ENCODE measurements around the gene ZNF654. TPM values are rescaled to one million over a fixed set of nuclear protein-coding genes. Genes with fewer than 3 reads are reported as not detected.

ZNF654 gene
- total RNA-seq, 2 experiments from 2014 or later, result 5.6 to 18.5 TPM

- ChIA-PET CTCF (ENCODE audit: unreplicated experiment) (no interaction called here), POLR2A (no interaction called here)
- BruUV-seq (replicated peaks), result no TSS peak
- Histone ChIP-seq H3K4me3 (ENCODE audit: low read depth, low read length, poor library complexity, severe bottlenecking) (no peak overlapping the region), H3K79me2 (ENCODE audit: insufficient read depth, low read depth, low read length) (no peaks in the 10 kb centered on the region), H3K4me2 (ENCODE audit: low read length) (no peak overlapping the region), H3K4me1 (ENCODE audit: insufficient read depth, low read length, poor library complexity, severe bottlenecking) (no peaks in the 10 kb centered on the region), H2AFZ (ENCODE audit: low read length) (no peak overlapping the region), H3K36me3 (ENCODE audit: insufficient read depth, low read length) (no peaks in the 10 kb centered on the region), H3K27ac (ENCODE audit: low read depth, low read length, poor library complexity, severe bottlenecking) (no peak overlapping the region), H4K20me1 (ENCODE audit: insufficient read depth, low read length) (no peaks in the 10 kb centered on the region), H3K9me2 (ENCODE audit: insufficient read depth, low read length) (no peaks in the 10 kb centered on the region), H3K9me3 (ENCODE audit: low read length) (no peaks in the 10 kb centered on the region)
- intact Hi-C loops (cut with micrococcal nuclease; ENCODE audit: unreplicated experiment), result no loop called here
- DNase-seq (ENCODE audit: low spot score), result no peak
- no peak for TF ChIP-seq EZH2phosphoT487 (IDR thresholded peaks at IDR 0.05; ENCODE audit: borderline replicate concordance, low read depth, low read length)
Observed at GRCh38 chr3:88038566-88038965, 20.5 kb upstream of the ZNF654 start.

DNA sequence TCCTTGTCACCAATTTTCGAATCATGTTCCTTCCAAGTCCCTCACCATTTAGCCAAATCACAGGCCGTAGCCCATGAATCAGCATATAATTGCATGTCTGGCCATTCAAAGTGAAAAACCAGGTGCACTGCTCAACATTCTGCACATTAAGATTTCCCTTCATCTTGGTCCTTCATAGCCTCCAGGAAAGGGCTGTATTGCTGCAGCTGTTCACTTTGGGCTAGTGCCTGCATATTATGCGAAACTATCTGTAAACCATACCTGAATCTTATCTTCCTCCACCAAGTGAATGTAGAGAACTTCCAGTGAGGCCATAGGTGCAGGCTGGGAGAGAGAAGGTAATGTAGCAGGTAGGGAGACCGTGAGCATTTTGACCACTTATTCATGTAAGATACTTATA, 18.5 kb upstream of the ZNF654 start:
- TF ChIP-seq EZH2phosphoT487 (IDR thresholded peaks at IDR 0.05; ENCODE audit: borderline replicate concordance, low read depth, low read length), result no peak
- TF ChIP-seq, protein P1, sequence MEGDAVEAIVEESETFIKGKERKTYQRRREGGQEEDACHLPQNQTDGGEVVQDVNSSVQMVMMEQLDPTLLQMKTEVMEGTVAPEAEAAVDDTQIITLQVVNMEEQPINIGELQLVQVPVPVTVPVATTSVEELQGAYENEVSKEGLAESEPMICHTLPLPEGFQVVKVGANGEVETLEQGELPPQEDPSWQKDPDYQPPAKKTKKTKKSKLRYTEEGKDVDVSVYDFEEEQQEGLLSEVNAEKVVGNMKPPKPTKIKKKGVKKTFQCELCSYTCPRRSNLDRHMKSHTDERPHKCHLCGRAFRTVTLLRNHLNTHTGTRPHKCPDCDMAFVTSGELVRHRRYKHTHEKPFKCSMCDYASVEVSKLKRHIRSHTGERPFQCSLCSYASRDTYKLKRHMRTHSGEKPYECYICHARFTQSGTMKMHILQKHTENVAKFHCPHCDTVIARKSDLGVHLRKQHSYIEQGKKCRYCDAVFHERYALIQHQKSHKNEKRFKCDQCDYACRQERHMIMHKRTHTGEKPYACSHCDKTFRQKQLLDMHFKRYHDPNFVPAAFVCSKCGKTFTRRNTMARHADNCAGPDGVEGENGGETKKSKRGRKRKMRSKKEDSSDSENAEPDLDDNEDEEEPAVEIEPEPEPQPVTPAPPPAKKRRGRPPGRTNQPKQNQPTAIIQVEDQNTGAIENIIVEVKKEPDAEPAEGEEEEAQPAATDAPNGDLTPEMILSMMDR (conservative IDR thresholded peaks at IDR 0.05; ENCODE audit: low read length), result no peak
- no TSS peak for BruUV-seq (replicated peaks)
- POLR2A ChIA-PET, result interaction anchor here (0.5 kb wide), 1 partner anchor 114 kb away, joined by 7 read pairs; no protein-coding TSS in a partner anchor
- H3K9me3 ChIP-seq (ENCODE audit: low read length), result no peaks in the 10 kb centered on the region
- no peaks in the 10 kb centered on the region for H4K20me1 ChIP-seq (ENCODE audit: insufficient read depth, low read length)
- H3K9me2 ChIP-seq (ENCODE audit: insufficient read depth, low read length), result 0 out of 2 replicates have a peak, but pooled peaks cover 1% of the 10 kb centered on the region
- H3K79me2 ChIP-seq (ENCODE audit: insufficient read depth, low read depth, low read length), result no peaks in the 10 kb centered on the region
- no peaks in the 10 kb centered on the region for H3K36me3 ChIP-seq (ENCODE audit: insufficient read depth, low read length)
- H2AFZ ChIP-seq (ENCODE audit: low read length), result no peak overlapping the region
- no peak for DNase-seq (ENCODE audit: low spot score)
- intact Hi-C loops (cut with micrococcal nuclease; ENCODE audit: unreplicated experiment), result no loop called here
- H3K4me2 ChIP-seq (ENCODE audit: low read length), result no peak overlapping the region
- H3K4me3 ChIP-seq (ENCODE audit: low read depth, low read length, poor library complexity, severe bottlenecking), result no peak overlapping the region
- CTCF ChIA-PET (ENCODE audit: unreplicated experiment), result no interaction called here
- H3K4me1 ChIP-seq (ENCODE audit: insufficient read depth, low read length, poor library complexity, severe bottlenecking), result no peaks in the 10 kb centered on the region
- H3K27ac ChIP-seq (ENCODE audit: low read depth, low read length, poor library complexity, severe bottlenecking), result no peak overlapping the region

DNA sequence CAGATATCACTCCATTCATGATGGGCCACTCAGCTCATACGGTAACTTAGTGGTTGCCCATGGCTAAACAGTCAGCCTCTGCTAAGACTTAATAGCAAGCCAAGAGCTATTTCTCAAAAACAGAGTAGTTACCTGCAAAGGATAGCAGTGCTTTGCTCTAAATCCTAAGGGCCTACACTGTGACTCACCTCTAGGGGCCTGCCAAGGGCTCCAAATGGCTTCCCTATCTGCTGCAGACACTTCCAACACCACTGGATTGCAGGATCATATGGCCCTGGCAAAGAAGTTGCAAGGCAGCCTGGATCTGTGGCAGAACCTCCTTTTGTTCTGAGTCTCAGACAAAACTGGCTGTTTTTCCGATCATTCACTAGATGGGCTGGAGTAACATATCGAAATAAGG, 18.1 kb upstream of the ZNF654 start:
- intact Hi-C loops (cut with micrococcal nuclease; ENCODE audit: unreplicated experiment), result no loop called here
- TF ChIP-seq, protein P1 (conservative IDR thresholded peaks at IDR 0.05; ENCODE audit: low read length), result no peak
- TF ChIP-seq EZH2phosphoT487 (IDR thresholded peaks at IDR 0.05; ENCODE audit: borderline replicate concordance, low read depth, low read length), result no peak
- Histone ChIP-seq H4K20me1 (ENCODE audit: insufficient read depth, low read length) (no peaks in the 10 kb centered on the region), H2AFZ (ENCODE audit: low read length) (no peak overlapping the region), H3K4me1 (ENCODE audit: insufficient read depth, low read length, poor library complexity, severe bottlenecking) (no peaks in the 10 kb centered on the region), H3K4me3 (ENCODE audit: low read depth, low read length, poor library complexity, severe bottlenecking) (no peak overlapping the region), H3K79me2 (ENCODE audit: insufficient read depth, low read depth, low read length) (no peaks in the 10 kb centered on the region), H3K9me3 (ENCODE audit: low read length) (no peaks in the 10 kb centered on the region), H3K4me2 (ENCODE audit: low read length) (no peak overlapping the region), H3K9me2 (ENCODE audit: insufficient read depth, low read length) (0 out of 2 replicates have a peak, but pooled peaks cover 2% of the 10 kb centered on the region), H3K27ac (ENCODE audit: low read depth, low read length, poor library complexity, severe bottlenecking) (no peak overlapping the region), H3K36me3 (ENCODE audit: insufficient read depth, low read length) (no peaks in the 10 kb centered on the region)
- CTCF ChIA-PET (ENCODE audit: unreplicated experiment), result no interaction called here
- POLR2A ChIA-PET, result interaction anchor here (0.5 kb wide), 1 partner anchor 114 kb away, joined by 7 read pairs; no protein-coding TSS in a partner anchor
- BruUV-seq (replicated peaks), result no TSS peak
- DNase-seq (ENCODE audit: low spot score), result no peak

All from OCI-LY7 (cell line).